H1 (cell line): ENCODE results near the gene SLC37A2. TPM values are rescaled to one million over a fixed set of nuclear protein-coding genes. Genes with fewer than 3 reads are reported as not detected.

ENCODE experiments used
- CTCF ChIA-PET: fragments of 300-600 bp; sonication (Branson Sonifier 250); formaldehyde crosslinking; loops from one replicate; lab custom pipeline; 2021; ENCODE audit not compliant: partially characterized antibody; lab: Charles Lee
- POLR2A ChIA-PET: fragments of 300-600 bp; sonication (Branson Sonifier 250); formaldehyde crosslinking; loops from one replicate; lab custom pipeline; 2021; ENCODE audit warnings: inconsistent platforms; ENCODE audit not compliant: partially characterized antibody; lab: Charles Lee
- DNase-seq, 2 experiments: peaks; one replicate each; pipeline versions ENCODE4 v3.0.0 to v3.0.0-alpha.2; 2010 to 2022; ENCODE audit warnings: low spot score in 2 of 2, low read depth in 1 of 2, mixed read lengths in 1 of 2
- FAIRE-seq: peaks from 2 replicates; lab custom pipeline; 2011; peaks lifted over from hg19 to GRCh38; lab: Jason Lieb, UNC
- H2AFZ ChIP-seq: 2 replicates; pipeline ENCODE4 v1.8.1; 2012; ENCODE audit warnings: low read length, inconsistent platforms
- H2AK5ac ChIP-seq: 2 replicates; pipeline ENCODE4 v1.6.1; 2013; ENCODE audit warnings: low read depth, low read length
- H2BK120ac ChIP-seq: replicated peaks from 2 replicates; pipeline ENCODE3; 2013; ENCODE audit warnings: low read depth, low read length, inconsistent platforms
- H2BK12ac ChIP-seq: 2 replicates; pipeline ENCODE4 v1.6.1; 2013; ENCODE audit warnings: low read depth, low read length
- H2BK15ac ChIP-seq: 2 replicates; pipeline ENCODE4 v1.6.1; 2013; ENCODE audit warnings: low read length
- H2BK20ac ChIP-seq: 2 replicates; pipeline ENCODE4 v1.6.1; 2013; ENCODE audit warnings: low read length
- H2BK5ac ChIP-seq: 2 replicates; pipeline ENCODE4 v1.6.1; 2013; ENCODE audit warnings: low read depth, low read length
- H3K14ac ChIP-seq: 2 replicates; pipeline ENCODE4 v1.6.1; 2013; ENCODE audit warnings: inconsistent platforms; ENCODE audit not compliant: insufficient read length
- H3K18ac ChIP-seq: 2 replicates; pipeline ENCODE4 v1.6.1; 2013; ENCODE audit warnings: low read length; ENCODE audit errors: extremely low read depth
- H3K23ac ChIP-seq: 2 replicates; pipeline ENCODE4 v1.6.1; 2013; ENCODE audit warnings: inconsistent platforms; ENCODE audit not compliant: insufficient read length
- H3K23me2 ChIP-seq: 2 replicates; pipeline ENCODE4 v1.6.1; 2013; ENCODE audit warnings: low read depth, low read length
- H3K27ac ChIP-seq: 2 replicates; pipeline ENCODE4 v1.6.1; 2011; ENCODE audit warnings: low read depth, low read length, inconsistent platforms
- H3K27me3 ChIP-seq, 4 experiments: replicated peaks in 1 of 4; 1 replicate in 1 of 4; 2 replicates in 3 of 4; pipeline versions ENCODE4 v1.6.1 to v1.8.1; 2011 to 2013; ENCODE audit warnings: low read length in 3 of 4, mild to moderate bottlenecking in 3 of 4, inconsistent platforms in 2 of 4, mixed read lengths in 2 of 4, moderate library complexity in 1 of 4; ENCODE audit not compliant: control insufficient read depth in 3 of 4, insufficient read depth in 3 of 4; ENCODE audit errors: extremely low read depth in 1 of 4
- H3K36me3 ChIP-seq, 4 experiments: 2 replicates each; pipeline versions ENCODE4 v1.6.1 to v1.8.1; 2011 to 2013; ENCODE audit warnings: mild to moderate bottlenecking in 4 of 4, low read length in 3 of 4, moderate library complexity in 2 of 4, control low read depth in 1 of 4, inconsistent platforms in 1 of 4; ENCODE audit not compliant: insufficient read depth in 4 of 4, control insufficient read depth in 2 of 4
- H3K4ac ChIP-seq: replicated peaks from 2 replicates; pipeline ENCODE3; 2013; ENCODE audit warnings: low read length, low read depth, mixed read lengths, inconsistent platforms; ENCODE audit not compliant: insufficient read length
- H3K4me1 ChIP-seq, 4 experiments: replicated peaks in 1 of 4; 1 replicate in 1 of 4; 2 replicates in 3 of 4; pipeline versions ENCODE4 v1.6.1 to v1.8.1; 2011 to 2013; ENCODE audit warnings: low read length in 3 of 4, inconsistent platforms in 2 of 4, mixed read lengths in 1 of 4; ENCODE audit not compliant: insufficient read depth in 4 of 4, control insufficient read depth in 3 of 4
- H3K4me2 ChIP-seq, 2 experiments: 2 replicates each; pipeline versions ENCODE4 v1.6.1 to v1.8.1; 2011 to 2013; ENCODE audit warnings: low read depth in 2 of 2, low read length in 2 of 2, control low read depth in 1 of 2, inconsistent platforms in 1 of 2, mild to moderate bottlenecking in 1 of 2; ENCODE audit not compliant: insufficient read depth in 1 of 2
- H3K4me3 ChIP-seq, 4 experiments: fragments of 200-600, 300-600 bp in 1 of 4; sonication (generic), shearing (Covaris generic), sonication (Bioruptor Twin) in 1 of 4; 2 replicates each; pipeline versions ENCODE4 v1.5.1 to v1.8.1; 2011 to 2016; ENCODE audit warnings: low read length in 4 of 4, low read depth in 3 of 4, control low read depth in 2 of 4, inconsistent platforms in 2 of 4, mild to moderate bottlenecking in 2 of 4, mixed read lengths in 1 of 4, moderate library complexity in 1 of 4; ENCODE audit not compliant: insufficient read depth in 2 of 4; ENCODE audit errors: extremely low read depth in 1 of 4
- H3K56ac ChIP-seq: replicated peaks from 2 replicates; pipeline ENCODE3; 2013; ENCODE audit warnings: low read depth, mild to moderate bottlenecking, mixed read lengths, low read length, inconsistent platforms; ENCODE audit not compliant: insufficient read length
- H3K79me1 ChIP-seq: 2 replicates; pipeline ENCODE4 v1.6.1; 2013; ENCODE audit warnings: low read depth, low read length, control low read depth
- H3K79me2 ChIP-seq, 2 experiments: 2 replicates each; pipeline versions ENCODE4 v1.6.1 to v1.8.1; 2012 to 2013; ENCODE audit warnings: low read length in 2 of 2, mild to moderate bottlenecking in 2 of 2, inconsistent platforms in 1 of 2; ENCODE audit not compliant: insufficient read depth in 2 of 2, control insufficient read depth in 1 of 2
- H3K9ac ChIP-seq, 4 experiments: replicated peaks in 1 of 4; 1 replicate in 1 of 4; 2 replicates in 3 of 4; pipeline versions ENCODE4 v1.6.1 to v1.8.1; 2011 to 2013; ENCODE audit warnings: low read depth in 3 of 4, low read length in 3 of 4, control low read depth in 2 of 4, mild to moderate bottlenecking in 2 of 4, moderate library complexity in 2 of 4, inconsistent platforms in 1 of 4; ENCODE audit errors: extremely low read depth in 1 of 4
- H3K9me3 ChIP-seq, 2 experiments: 2 replicates each; pipeline versions ENCODE4 v1.6.1 to v1.8.1; 2012 to 2013; ENCODE audit warnings: mild to moderate bottlenecking in 2 of 2, moderate library complexity in 2 of 2, control low read depth in 1 of 2, inconsistent platforms in 1 of 2, low read depth in 1 of 2, low read length in 1 of 2, mixed read lengths in 1 of 2; ENCODE audit not compliant: insufficient read depth in 2 of 2
- H4K20me1 ChIP-seq, 2 experiments: replicated peaks in 1 of 2; 2 replicates each; pipeline versions ENCODE3 to v1.8.1; 2011 to 2013; ENCODE audit warnings: inconsistent platforms in 2 of 2, low read length in 2 of 2, mild to moderate bottlenecking in 1 of 2; ENCODE audit not compliant: insufficient read depth in 2 of 2, control insufficient read depth in 1 of 2
- H4K5ac ChIP-seq: 2 replicates; pipeline ENCODE4 v1.6.1; 2013; ENCODE audit warnings: low read length, low read depth, mixed read lengths, inconsistent platforms; ENCODE audit not compliant: insufficient read length
- H4K8ac ChIP-seq: 2 replicates; pipeline ENCODE4 v1.8.0; 2013; ENCODE audit warnings: mild to moderate bottlenecking, moderate library complexity, low read length, inconsistent platforms; ENCODE audit not compliant: insufficient read depth; ENCODE audit errors: extremely low read depth
- H4K91ac ChIP-seq: replicated peaks from 2 replicates; pipeline ENCODE3; 2013; ENCODE audit warnings: low read length, mixed read lengths, inconsistent platforms; ENCODE audit not compliant: insufficient read length
- CHD2 ChIP-seq: IDR thresholded peaks from 2 replicates; pipeline ENCODE4 v1.6.1; 2012; ENCODE audit warnings: low read length, improper control_type of control experiment
- E2F6 ChIP-seq: IDR thresholded peaks from 2 replicates; pipeline ENCODE4 v1.6.1; 2012; ENCODE audit warnings: inconsistent platforms
- HDAC2 ChIP-seq, 2 experiments: fragments of 300-600 bp in 1 of 2; sonication (generic) in 1 of 2; IDR thresholded peaks; 2 replicates each; pipeline ENCODE4 v1.6.1; 2011 to 2012; ENCODE audit warnings: low read depth in 2 of 2, low read length in 2 of 2, mild to moderate bottlenecking in 2 of 2, moderate library complexity in 2 of 2, borderline replicate concordance in 1 of 2, inconsistent platforms in 1 of 2
- RXRA ChIP-seq: IDR thresholded peaks from 2 replicates; pipeline ENCODE4 v1.6.1; 2011; ENCODE audit warnings: low read depth, mild to moderate bottlenecking, low read length, moderate library complexity; ENCODE audit not compliant: insufficient read depth
- WGBS, 2 experiments: shearing (Covaris generic) in 1 of 2; methylation state at CpG; one replicate each; pipeline versions ENCODE4 v1.1.6 to v1.1.7; 2013 to 2015; ENCODE audit warnings: low lambda C conversion rate in 2 of 2, mixed read lengths in 2 of 2, inconsistent platforms in 1 of 2, low coverage in 1 of 2, missing lambda C conversion rate in 1 of 2; ENCODE audit not compliant: insufficient replicate concordance in 2 of 2, insufficient coverage in 1 of 2, insufficient read length in 1 of 2; ENCODE audit errors: extremely low coverage in 1 of 2, missing lambda C conversion rate in 1 of 2; 5-methylcytosine and 5-hydroxymethylcytosine counted together
- polyA plus RNA-seq, 7 experiments: library from polyadenylated mRNA; depleted of rRNA in 3 of 7; stranded (reverse) in 5 of 7; unstranded in 2 of 7; fragments of >200 nt in 5 of 7; fragments of 200-250 nt in 2 of 7; gene quantifications; 1 replicate in 5 of 7; 2 replicates in 1 of 7; 4 replicates in 1 of 7; pipeline versions ENCODE4 v1.2.1 to v1.2.3, GENCODE V29; 2011 to 2013; ENCODE audit warnings: missing spikeins in 2 of 7, mixed read lengths in 2 of 7
- total RNA-seq: library from RNA; stranded (reverse); fragmentation: NEBNext Ultra II Directional; extraction: Animal tissue kit (Norgen Biotek cat#: 25700); gene quantifications from 2 replicates; pipeline ENCODE4 v1.2.1, GENCODE V29; 2021

SLC37A2 gene
- total and polyA plus RNA-seq, 2 of the 8 experiments (the other 6 are each of a cell fraction or from before 2014, with no cell fraction given) = 1.3 to 1.9 TPM

GRCh38 chr11:125084761-125085231 is 21.7 kb downstream of the SLC37A2 start:
- H3K4me1 ChIP-seq = peaks cover 0 to 3% (median 0%) of the 10 kb centered on the region in 4 experiments; a peak in 2 of 7 replicates
- no peak overlapping the region for H2BK5ac ChIP-seq
- H3K9me3 ChIP-seq = no peaks in the 10 kb centered on the region
- no peak overlapping the region for H3K27ac ChIP-seq
- no peaks in the 10 kb centered on the region for H3K27me3 ChIP-seq
- no peak overlapping the region for H3K18ac ChIP-seq
- H3K79me1 ChIP-seq = no peaks in the 10 kb centered on the region
- no peak for TF ChIP-seq E2F6
- TF ChIP-seq HDAC2 (IDR thresholded peaks at IDR 0.05; ENCODE audit: borderline replicate concordance in 1 of 2, low read depth in 2 of 2, low read length in 2 of 2) = no peak
- no peak for TF ChIP-seq CHD2
- TF ChIP-seq RXRA = no peak
- no peak overlapping the region for H3K56ac ChIP-seq
- CTCF ChIA-PET = interaction anchor here (0.7 to 29.4 kb wide), 16 partner anchors 9 to 359 kb away, joined by 3 to 486 read pairs (median 4); partner anchors contain the start of genes SLC37A2 and TMEM218
- no peak overlapping the region for H2BK120ac ChIP-seq
- no peak overlapping the region for H2BK15ac ChIP-seq
- DNase-seq (no peak), FAIRE-seq (no peak)
- no peak overlapping the region for H3K23ac ChIP-seq
- no peak overlapping the region for H3K4me3 ChIP-seq
- no peak overlapping the region for H2AFZ ChIP-seq
- no peaks in the 10 kb centered on the region for H4K20me1 ChIP-seq
- H2AK5ac ChIP-seq = no peak overlapping the region
- H3K79me2 ChIP-seq = no peaks in the 10 kb centered on the region
- no peak overlapping the region for H3K9ac ChIP-seq
- no peak overlapping the region for H4K91ac ChIP-seq
- no peak overlapping the region for H2BK20ac ChIP-seq
- H3K23me2 ChIP-seq = no peaks in the 10 kb centered on the region
- 85% methylated on average over 7 of the region's 8 CpGs; no CpG with 5 or more reads in 1 of the 2 experiments for WGBS, 2 experiments
- no peak overlapping the region for H3K4me2 ChIP-seq
- no peak overlapping the region for H4K8ac ChIP-seq
- no peak overlapping the region for H3K4ac ChIP-seq
- POLR2A ChIA-PET = no interaction called here
- H4K5ac ChIP-seq = no peak overlapping the region
- H2BK12ac ChIP-seq = no peak overlapping the region
- H3K14ac ChIP-seq = no peak overlapping the region
- no peaks in the 10 kb centered on the region for H3K36me3 ChIP-seq
